Kidney epithelial cell (primary cell): ENCODE results near the gene DHDDS. TPM values are rescaled to one million over a fixed set of nuclear protein-coding genes. Genes with fewer than 3 reads are reported as not detected.

ENCODE experiments used
- DNase-seq: peaks from one replicate; pipeline ENCODE4 v3.0.0-alpha.2; 2010; ENCODE audit warnings: low read depth
- H3K27me3 ChIP-seq: 2 replicates; pipeline ENCODE4 v1.6.0; 2011; ENCODE audit warnings: low read length; ENCODE audit not compliant: control insufficient read depth, insufficient read depth
- H3K36me3 ChIP-seq: 2 replicates; pipeline ENCODE4 v1.5.1; 2011; ENCODE audit warnings: low read length; ENCODE audit not compliant: control insufficient read depth, insufficient read depth
- H3K4me3 ChIP-seq: 2 replicates; pipeline ENCODE4 v1.5.1; 2011; ENCODE audit warnings: low read depth, mild to moderate bottlenecking, control low read depth, low read length
- total RNA-seq: library from RNA; depleted of rRNA; stranded (reverse); fragments of >200 nt; gene quantifications from 2 replicates; pipeline ENCODE4 v1.2.3, GENCODE V29; 2015
- TF ChIP-seq, protein P1 (sequence below): IDR thresholded peaks from 2 replicates; pipeline ENCODE4 v1.5.1; 2011; ENCODE audit warnings: mild to moderate bottlenecking, moderate library complexity, low read length, control low read depth, inconsistent platforms; ENCODE audit not compliant: insufficient read depth, poor library complexity, severe bottlenecking

DHDDS gene
- total RNA-seq, 1 donor from 2014 or later, result 52.7 TPM

DNA sequence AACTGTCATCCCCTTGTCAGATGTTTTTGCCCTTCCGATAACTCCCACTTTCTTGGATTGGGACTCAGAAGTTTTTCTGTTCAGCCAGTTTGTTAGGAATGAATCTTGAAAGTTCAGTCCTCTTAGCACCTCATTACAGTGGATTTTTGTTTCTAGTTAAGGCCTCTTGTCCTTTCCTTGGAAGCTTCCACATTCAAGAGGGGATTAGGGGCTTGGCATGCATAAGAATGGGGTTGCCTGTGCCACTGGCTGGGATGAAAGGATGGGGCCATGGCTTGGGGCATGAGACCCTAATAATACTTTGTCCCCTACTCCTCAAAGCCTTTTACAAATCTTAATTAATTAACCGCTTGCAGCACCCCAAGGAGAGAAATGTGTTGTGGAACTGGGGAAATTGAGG is 2.4 kb upstream of the DHDDS start:
- no peak for DNase-seq
- Histone ChIP-seq H3K4me3 (no peak overlapping the region), H3K27me3 (peaks cover 2% of the 10 kb centered on the region), H3K36me3 (no peaks in the 10 kb centered on the region)
- TF ChIP-seq, protein P1, sequence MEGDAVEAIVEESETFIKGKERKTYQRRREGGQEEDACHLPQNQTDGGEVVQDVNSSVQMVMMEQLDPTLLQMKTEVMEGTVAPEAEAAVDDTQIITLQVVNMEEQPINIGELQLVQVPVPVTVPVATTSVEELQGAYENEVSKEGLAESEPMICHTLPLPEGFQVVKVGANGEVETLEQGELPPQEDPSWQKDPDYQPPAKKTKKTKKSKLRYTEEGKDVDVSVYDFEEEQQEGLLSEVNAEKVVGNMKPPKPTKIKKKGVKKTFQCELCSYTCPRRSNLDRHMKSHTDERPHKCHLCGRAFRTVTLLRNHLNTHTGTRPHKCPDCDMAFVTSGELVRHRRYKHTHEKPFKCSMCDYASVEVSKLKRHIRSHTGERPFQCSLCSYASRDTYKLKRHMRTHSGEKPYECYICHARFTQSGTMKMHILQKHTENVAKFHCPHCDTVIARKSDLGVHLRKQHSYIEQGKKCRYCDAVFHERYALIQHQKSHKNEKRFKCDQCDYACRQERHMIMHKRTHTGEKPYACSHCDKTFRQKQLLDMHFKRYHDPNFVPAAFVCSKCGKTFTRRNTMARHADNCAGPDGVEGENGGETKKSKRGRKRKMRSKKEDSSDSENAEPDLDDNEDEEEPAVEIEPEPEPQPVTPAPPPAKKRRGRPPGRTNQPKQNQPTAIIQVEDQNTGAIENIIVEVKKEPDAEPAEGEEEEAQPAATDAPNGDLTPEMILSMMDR, result no peak

DNA sequence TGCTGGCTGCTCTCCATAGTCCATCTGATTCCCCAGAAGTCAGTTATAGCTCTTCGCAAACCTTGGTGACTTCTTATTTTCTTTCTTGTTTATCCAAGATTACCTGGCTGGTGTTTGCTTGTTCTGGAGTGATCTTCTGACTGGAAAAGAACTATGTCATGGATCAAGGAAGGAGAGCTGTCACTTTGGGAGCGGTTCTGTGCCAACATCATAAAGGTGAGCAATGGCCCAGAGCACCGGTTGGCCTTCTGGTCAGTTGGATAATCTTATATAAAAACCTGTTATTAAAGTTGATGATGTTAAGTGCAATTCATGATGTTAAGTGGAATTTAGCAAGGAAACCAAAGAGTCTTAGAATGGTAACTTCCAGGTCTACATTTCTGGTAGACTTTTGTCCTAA is 672 bp downstream of the DHDDS start:
- peak overlapping the region; percentile 89 for H3K4me3 ChIP-seq
- TF ChIP-seq, protein P1, result no peak
- H3K27me3 ChIP-seq, result no peaks in the 10 kb centered on the region
- no peak for DNase-seq
- H3K36me3 ChIP-seq, result no peaks in the 10 kb centered on the region

DNA sequence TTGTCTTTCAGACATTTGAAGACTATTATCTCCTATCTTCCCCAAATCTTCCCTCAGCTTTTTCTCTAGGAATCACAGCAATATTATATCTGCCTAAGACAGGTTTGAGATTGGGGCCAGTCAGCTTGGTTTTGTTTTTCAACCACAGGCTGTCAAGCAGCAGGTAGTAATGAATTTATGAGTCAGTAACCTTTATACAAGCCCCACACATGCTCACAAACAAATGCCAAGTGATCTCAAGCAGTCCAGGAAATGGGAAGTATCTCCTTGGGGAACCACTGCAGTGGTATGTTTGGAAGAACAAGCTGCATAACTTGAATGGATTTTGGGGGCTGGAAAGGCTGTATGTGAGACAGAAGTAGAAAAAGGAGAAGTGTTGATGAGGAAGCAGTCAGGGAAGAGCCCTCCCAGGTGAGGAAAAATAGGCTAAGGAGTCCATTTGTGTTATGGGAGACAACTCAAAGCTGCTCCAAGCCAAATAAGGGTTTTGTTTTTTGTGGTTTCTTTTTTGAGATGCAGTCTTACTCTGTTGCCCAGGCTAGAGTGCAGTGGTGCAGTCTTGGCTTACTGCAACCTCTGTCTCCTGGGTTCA is 2.1 kb downstream of the DHDDS start:
- TF ChIP-seq, protein P1, result no peak
- Histone ChIP-seq H3K27me3 (no peaks in the 10 kb centered on the region), H3K4me3 (no peak overlapping the region), H3K36me3 (peaks cover 3% of the 10 kb centered on the region)
- DNase-seq, result no peak

DNA sequence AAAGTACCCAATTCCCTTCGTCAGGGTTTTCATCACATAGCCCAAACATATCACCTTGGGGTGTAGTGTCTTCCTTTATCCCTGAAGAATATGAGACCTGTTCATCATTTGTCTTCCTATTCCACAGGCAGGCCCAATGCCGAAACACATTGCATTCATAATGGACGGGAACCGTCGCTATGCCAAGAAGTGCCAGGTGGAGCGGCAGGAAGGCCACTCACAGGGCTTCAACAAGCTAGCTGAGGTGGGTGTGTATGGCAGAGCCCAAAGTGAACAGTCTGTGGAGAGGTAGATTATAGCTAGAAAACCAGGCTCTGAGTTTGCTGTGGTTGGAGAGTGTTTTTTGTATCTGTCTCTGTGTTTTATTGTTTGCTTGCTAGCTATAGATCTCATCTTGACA is 5.9 kb downstream of the DHDDS start:
- Histone ChIP-seq H3K27me3 (no peaks in the 10 kb centered on the region), H3K4me3 (no peak overlapping the region), H3K36me3 (peaks cover 3% of the 10 kb centered on the region)
- DNase-seq, result no peak
- TF ChIP-seq, protein P1, result no peak

DNA sequence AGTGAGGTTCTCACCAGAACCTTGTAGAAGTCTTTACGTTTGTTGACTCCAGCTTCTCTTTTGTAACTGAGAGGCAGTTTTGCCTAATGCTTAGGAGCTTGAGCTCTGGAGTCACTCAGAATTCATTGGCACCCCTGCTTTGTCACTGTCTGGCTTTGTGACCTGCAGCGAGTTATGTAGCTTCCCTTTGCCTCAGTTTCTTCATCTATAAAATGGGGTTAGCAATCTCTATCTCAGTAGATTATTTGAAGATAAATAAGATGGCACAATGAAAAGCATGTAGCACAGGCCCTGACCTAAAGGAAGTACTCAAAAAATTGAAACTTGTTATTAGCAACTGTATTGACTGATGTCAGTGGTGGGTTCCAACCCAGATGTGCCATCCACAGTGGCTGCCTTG is 8.1 kb downstream of the DHDDS start:
- H3K36me3 ChIP-seq, result peaks cover 3% of the 10 kb centered on the region
- TF ChIP-seq, protein P1, result no peak

DNA sequence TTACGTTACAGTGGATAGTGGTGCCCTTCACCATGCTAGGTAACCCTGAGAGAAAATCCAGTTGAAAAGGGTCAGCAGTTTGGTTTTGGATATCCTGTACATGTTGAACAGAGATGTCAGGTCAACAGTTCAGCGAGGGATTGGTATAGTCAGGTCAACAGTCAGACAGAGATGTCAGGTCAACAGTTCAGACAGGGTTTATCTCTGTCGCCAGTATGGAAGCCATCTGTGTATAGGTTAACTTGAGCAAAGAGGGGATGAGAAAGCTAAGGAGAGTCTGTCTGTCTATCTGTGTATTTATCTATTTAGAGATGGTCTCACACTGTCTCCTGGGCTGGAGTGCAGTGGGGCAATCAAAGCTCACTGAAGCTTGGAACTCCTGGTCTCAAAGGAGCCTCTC is 17.7 kb downstream of the DHDDS start:
- Histone ChIP-seq H3K4me3 (no peak overlapping the region), H3K27me3 (no peaks in the 10 kb centered on the region), H3K36me3 (peaks cover 2% of the 10 kb centered on the region)
- TF ChIP-seq, protein P1, result no peak
- DNase-seq, result no peak

More for the DNA sequence above, 8.1 kb downstream of the DHDDS start:
- DNase-seq, result no peak
- no peaks in the 10 kb centered on the region for H3K27me3 ChIP-seq
- no peak overlapping the region for H3K4me3 ChIP-seq
